OCI-LY7 (cell line): ENCODE data around the gene FKBP1B. TPM values are rescaled to one million over a fixed set of nuclear protein-coding genes. Genes with fewer than 3 reads are reported as not detected.
A peak's percentile ranks its signal among the peaks of the same experiment; 100 is the strongest.

ENCODE experiments used
- BruUV-seq: library from RNA; stranded (reverse); fragments of 400-500 nt; replicated peaks from 2 replicates; lab custom pipeline; 2021; lab: Mats Ljungman, UMichigan
- CTCF ChIA-PET: fragments of 300-600 bp; sonication (Branson Sonifier 250); formaldehyde crosslinking; loops from one replicate; lab custom pipeline; 2022; ENCODE audit warnings: antibody characterized with exemption; ENCODE audit not compliant: unreplicated experiment; lab: Charles Lee
- POLR2A ChIA-PET: fragments of 300-600 bp; sonication (Branson Sonifier 250); formaldehyde crosslinking; loops from one replicate; lab custom pipeline; 2022; ENCODE audit warnings: antibody characterized with exemption; lab: Charles Lee
- DNase-seq: peaks from one replicate; pipeline ENCODE4 v3.0.0-alpha.2; 2015; ENCODE audit warnings: low spot score
- H2AFZ ChIP-seq: fragments of 200-600 bp; sonication (generic), shearing (Covaris generic); 2 replicates; pipeline ENCODE4 v1.6.1; 2014; ENCODE audit warnings: mild to moderate bottlenecking, antibody characterized with exemption, low read length, moderate library complexity
- H3K27ac ChIP-seq: fragments of 200-600 bp; sonication (generic); 2 replicates; pipeline ENCODE4 v1.5.1; 2014; ENCODE audit warnings: mixed run types, low read depth, mild to moderate bottlenecking, moderate library complexity, low read length, inconsistent platforms; ENCODE audit not compliant: poor library complexity, severe bottlenecking
- H3K36me3 ChIP-seq: fragments of 200-600 bp; sonication (generic); 2 replicates; pipeline ENCODE4 v1.6.1; 2014; ENCODE audit warnings: mild to moderate bottlenecking, antibody characterized with exemption, low read length, moderate library complexity, mixed read lengths; ENCODE audit not compliant: insufficient read depth
- H3K4me1 ChIP-seq: fragments of 200-600 bp; sonication (generic); 2 replicates; pipeline ENCODE4 v1.5.1; 2014; ENCODE audit warnings: mild to moderate bottlenecking, low read length; ENCODE audit not compliant: insufficient read depth, poor library complexity, severe bottlenecking
- H3K4me2 ChIP-seq: fragments of 200-600 bp; sonication (generic); 2 replicates; pipeline ENCODE4 v1.6.1; 2014; ENCODE audit warnings: mild to moderate bottlenecking, low read length
- H3K4me3 ChIP-seq: fragments of 200-600 bp; sonication (generic); 2 replicates; pipeline ENCODE4 v1.5.1; 2014; ENCODE audit warnings: mild to moderate bottlenecking, low read depth, low read length; ENCODE audit not compliant: poor library complexity, severe bottlenecking
- H3K79me2 ChIP-seq: fragments of 200-600 bp; sonication (generic); 2 replicates; pipeline ENCODE4 v1.6.1; 2016; ENCODE audit warnings: low read depth, mild to moderate bottlenecking, low read length, moderate library complexity, mixed read lengths; ENCODE audit not compliant: insufficient read depth
- H3K9me2 ChIP-seq: fragments of 200-600 bp; sonication (generic); 2 replicates; pipeline ENCODE4 v1.6.1; 2016; ENCODE audit warnings: mild to moderate bottlenecking, low read length, mixed read lengths; ENCODE audit not compliant: insufficient read depth
- H3K9me3 ChIP-seq: fragments of 200-600 bp; sonication (generic); 2 replicates; pipeline ENCODE4 v1.6.1; 2014; ENCODE audit warnings: mild to moderate bottlenecking, mixed run types, low read length, mixed read lengths
- H4K20me1 ChIP-seq: fragments of 200-600 bp; sonication (generic); 2 replicates; pipeline ENCODE4 v1.6.1; 2014; ENCODE audit warnings: mild to moderate bottlenecking, antibody characterized with exemption, low read length, moderate library complexity, mixed read lengths; ENCODE audit not compliant: insufficient read depth
- CTCF ChIP-seq: fragments of 200-600 bp; sonication (generic); conservative IDR thresholded peaks from 2 replicates; pipeline ENCODE4 v1.5.1; 2014; ENCODE audit warnings: mild to moderate bottlenecking, antibody characterized with exemption, low read length, moderate library complexity, mixed read lengths
- EZH2phosphoT487 ChIP-seq: fragments of 200-600 bp; sonication (generic); IDR thresholded peaks from 2 replicates; pipeline ENCODE4 v1.6.1; 2018; ENCODE audit warnings: low read depth, borderline replicate concordance, mild to moderate bottlenecking, mixed run types, antibody characterized with exemption, low read length, moderate library complexity, mixed read lengths
- intact Hi-C: fragments of 100-400 bp; cut with micrococcal nuclease; formaldehyde crosslinking; loops from one replicate; pipeline ENCODE4 v1.10.0; 2022; ENCODE audit not compliant: unreplicated experiment
- total RNA-seq, 2 experiments: library from RNA; depleted of rRNA in 1 of 2; stranded (reverse); fragments of >200 nt in 1 of 2; shearing (Covaris generic) in 1 of 2; gene quantifications; 2 replicates each; pipeline ENCODE4 v1.2.3, GENCODE V29; 2014 to 2022

The FKBP1B gene
- total RNA-seq, 2 experiments from 2014 or later: 1.5 to 3.2 TPM

GRCh38 chr2:24075915-24076848, 26.6 kb downstream of the FKBP1B start, which contains the start of gene SF3B6:
TSS of gene SF3B6 (minus strand) at chr2:24076326. CDS start at chr2:24076229, 97 bp downstream.
- ChIA-PET CTCF (interaction anchor here (0.6 to 1.8 kb wide), 4 partner anchors 8 to 1436 kb away, joined by 3 to 10 read pairs (median 6); partner anchors contain the start of genes TP53I3 and WDCP), POLR2A (interaction anchor here (0.6 to 2.5 kb wide), 15 partner anchors 9 to 897 kb away, joined by 3 to 16 read pairs (median 4); partner anchors contain the start of genes ATAD2B and WDCP)
- Histone ChIP-seq H2AFZ (peak within 1 kb of the TSS; percentile 73), H3K4me2 (peak within 1 kb of the TSS; percentile 85), H3K9me2 (no peaks in the 10 kb centered on the region), H4K20me1 (no peaks in the 10 kb centered on the region), H3K79me2 (peaks cover 42% of the 10 kb centered on the region), H3K36me3 (peaks cover 33% of the 10 kb centered on the region), H3K4me3 (peak within 1 kb of the TSS; percentile 80), H3K4me1 (peaks cover 19% of the 10 kb centered on the region), H3K9me3 (no peaks in the 10 kb centered on the region), H3K27ac (peak within 1 kb of the TSS; percentile 54)
- TF ChIP-seq CTCF: no peak
- TF ChIP-seq EZH2phosphoT487: no peak
- DNase-seq: peak; percentile 99
- TSS peak; percentile 81 for BruUV-seq
- intact Hi-C loops: loop anchor here (1.0 to 2.0 kb wide), 2 partner anchors 136 to 149 kb away; partner anchors contain the start of genes ATAD2B and UBXN2A

- H2AFZ ChIP-seq: peak overlapping the region; percentile 73
- H3K4me1 ChIP-seq: peaks cover 19% of the 10 kb centered on the region
- no peaks in the 10 kb centered on the region for H3K9me2 ChIP-seq
- H3K27ac ChIP-seq: no peak overlapping the region
- intact Hi-C loops: loop anchor here (1.0 to 2.0 kb wide), 2 partner anchors 137 to 150 kb away; partner anchors contain the start of genes ATAD2B and UBXN2A
- TF ChIP-seq CTCF: no peak
- TF ChIP-seq EZH2phosphoT487: no peak
- peak overlapping the region; percentile 85 for H3K4me2 ChIP-seq
- H3K36me3 ChIP-seq: peaks cover 26% of the 10 kb centered on the region
- ChIA-PET POLR2A (interaction anchor here (0.6 to 2.5 kb wide), 14 partner anchors 9 to 896 kb away, joined by 3 to 16 read pairs (median 4); partner anchors contain the start of genes ATAD2B and WDCP), CTCF (interaction anchor here (0.6 to 1.8 kb wide), 3 partner anchors 8 to 1436 kb away, joined by 4 to 10 read pairs (median 8); partner anchors contain the start of genes TP53I3 and WDCP)
- no TSS peak for BruUV-seq
- H3K4me3 ChIP-seq: peak overlapping the region; percentile 80
- H3K79me2 ChIP-seq: peaks cover 38% of the 10 kb centered on the region
- H4K20me1 ChIP-seq: no peaks in the 10 kb centered on the region
- H3K9me3 ChIP-seq: no peaks in the 10 kb centered on the region
- peak; percentile 21 for DNase-seq
These were observed 27.5 kb downstream of the FKBP1B start for GRCh38 chr2:24076849-24077534.
